Fibroblast of lung (primary cell): ENCODE data around the gene POT1. TPM values are rescaled to one million over a fixed set of nuclear protein-coding genes. Genes with fewer than 3 reads are reported as not detected.

Source experiments
- DNase-seq, 2 donors: peaks; one replicate each; pipeline versions ENCODE4 v3.0.0 to v3.0.0-alpha.2; 2010; ENCODE audit warnings: low read depth in 2 of 2
- H2AFZ ChIP-seq: 2 replicates; pipeline ENCODE4 v1.5.1; 2012; ENCODE audit warnings: low read length, control low read depth, inconsistent platforms
- H3K27ac ChIP-seq: 2 replicates; pipeline ENCODE4 v1.5.1; 2011; ENCODE audit warnings: low read length, control low read depth; ENCODE audit not compliant: insufficient read depth
- H3K27me3 ChIP-seq: 2 replicates; pipeline ENCODE4 v1.5.1; 2011; ENCODE audit warnings: mild to moderate bottlenecking, low read length; ENCODE audit not compliant: control insufficient read depth, insufficient read depth
- H3K36me3 ChIP-seq: 2 replicates; pipeline ENCODE4 v1.5.1; 2011; ENCODE audit warnings: low read length; ENCODE audit not compliant: control insufficient read depth, insufficient read depth
- H3K4me1 ChIP-seq: 2 replicates; pipeline ENCODE4 v1.5.1; 2011; ENCODE audit warnings: low read length; ENCODE audit not compliant: control insufficient read depth, insufficient read depth; ENCODE audit errors: extremely low read depth
- H3K4me2 ChIP-seq: 2 replicates; pipeline ENCODE4 v1.5.1; 2011; ENCODE audit warnings: low read length, control low read depth; ENCODE audit not compliant: insufficient read depth; ENCODE audit errors: extremely low read depth
- H3K4me3 ChIP-seq, 4 experiments: fragments of 200-600 bp in 1 of 4; sonication (generic) in 1 of 4; replicated peaks in 1 of 4; 2 replicates each; pipeline ENCODE4 v1.5.1; 2011 to 2016; ENCODE audit warnings: low read length in 4 of 4, low read depth in 3 of 4, mild to moderate bottlenecking in 3 of 4, control low read depth in 2 of 4, inconsistent platforms in 1 of 4, mixed read lengths in 1 of 4; ENCODE audit not compliant: insufficient read depth in 1 of 4; ENCODE audit errors: control extremely low read depth in 1 of 4
- H3K79me2 ChIP-seq: 2 replicates; pipeline ENCODE4 v1.5.1; 2012; ENCODE audit warnings: mild to moderate bottlenecking, low read length, inconsistent platforms; ENCODE audit not compliant: control insufficient read depth, insufficient read depth
- H3K9ac ChIP-seq: 2 replicates; pipeline ENCODE4 v1.5.1; 2011; ENCODE audit warnings: mild to moderate bottlenecking, low read length, control low read depth; ENCODE audit not compliant: insufficient read depth
- H3K9me3 ChIP-seq: 2 replicates; pipeline ENCODE4 v1.5.1; 2012; ENCODE audit warnings: low read depth, low read length; ENCODE audit not compliant: control insufficient read depth, insufficient read depth
- H4K20me1 ChIP-seq: 2 replicates; pipeline ENCODE4 v1.5.1; 2011; ENCODE audit warnings: low read length; ENCODE audit not compliant: control insufficient read depth, insufficient read depth; ENCODE audit errors: extremely low read depth
- EZH2 ChIP-seq: IDR thresholded peaks from 2 replicates; pipeline ENCODE4 v1.5.1; 2012; ENCODE audit warnings: low read length, control low read depth, mild to moderate bottlenecking; ENCODE audit errors: missing control alignments
- polyA plus RNA-seq, 2 donors: library from polyadenylated mRNA; depleted of rRNA in 1 of 2; stranded (reverse) in 1 of 2; unstranded in 1 of 2; fragments of >200 nt; gene quantifications; 2 replicates each; pipeline ENCODE4 v1.2.1, GENCODE V29; 2011 to 2012; ENCODE audit warnings: missing spikeins in 1 of 2
- total RNA-seq: library from RNA; depleted of rRNA; stranded (reverse); fragments of >200 nt; gene quantifications from 2 replicates; pipeline ENCODE4 v1.2.1, GENCODE V29; 2014
- TF ChIP-seq, protein P1 (sequence below), 2 donors: IDR thresholded peaks in 1 of 2; conservative IDR thresholded peaks in 1 of 2; 1 replicate in 1 of 2; 2 replicates in 1 of 2; pipeline ENCODE4 v1.5.1; 2011 to 2012; ENCODE audit warnings: low read length in 2 of 2, control low read depth in 1 of 2, inconsistent platforms in 1 of 2, low read depth in 1 of 2, mild to moderate bottlenecking in 1 of 2

Gene POT1
- total and polyA plus RNA-seq, 2 donors (not counting 1 experiment from before 2014, with no cell fraction given): 25.1 to 49.5 TPM

GRCh38 chr7:124773339-124773738, 156.3 kb downstream of the POT1 start:
- Histone ChIP-seq H3K4me1 (no peaks in the 10 kb centered on the region), H2AFZ (no peak overlapping the region), H3K9me3 (no peaks in the 10 kb centered on the region), H4K20me1 (no peaks in the 10 kb centered on the region), H3K27me3 (no peaks in the 10 kb centered on the region), H3K79me2 (no peaks in the 10 kb centered on the region), H3K4me3 (no peak overlapping the region), H3K36me3 (no peaks in the 10 kb centered on the region), H3K4me2 (no peak overlapping the region), H3K9ac (no peak overlapping the region), H3K27ac (no peak overlapping the region)
- TF ChIP-seq EZH2: no peak
- TF ChIP-seq, protein P1, sequence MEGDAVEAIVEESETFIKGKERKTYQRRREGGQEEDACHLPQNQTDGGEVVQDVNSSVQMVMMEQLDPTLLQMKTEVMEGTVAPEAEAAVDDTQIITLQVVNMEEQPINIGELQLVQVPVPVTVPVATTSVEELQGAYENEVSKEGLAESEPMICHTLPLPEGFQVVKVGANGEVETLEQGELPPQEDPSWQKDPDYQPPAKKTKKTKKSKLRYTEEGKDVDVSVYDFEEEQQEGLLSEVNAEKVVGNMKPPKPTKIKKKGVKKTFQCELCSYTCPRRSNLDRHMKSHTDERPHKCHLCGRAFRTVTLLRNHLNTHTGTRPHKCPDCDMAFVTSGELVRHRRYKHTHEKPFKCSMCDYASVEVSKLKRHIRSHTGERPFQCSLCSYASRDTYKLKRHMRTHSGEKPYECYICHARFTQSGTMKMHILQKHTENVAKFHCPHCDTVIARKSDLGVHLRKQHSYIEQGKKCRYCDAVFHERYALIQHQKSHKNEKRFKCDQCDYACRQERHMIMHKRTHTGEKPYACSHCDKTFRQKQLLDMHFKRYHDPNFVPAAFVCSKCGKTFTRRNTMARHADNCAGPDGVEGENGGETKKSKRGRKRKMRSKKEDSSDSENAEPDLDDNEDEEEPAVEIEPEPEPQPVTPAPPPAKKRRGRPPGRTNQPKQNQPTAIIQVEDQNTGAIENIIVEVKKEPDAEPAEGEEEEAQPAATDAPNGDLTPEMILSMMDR (conservative IDR thresholded peaks at IDR 0.05 in 1 of 2, IDR thresholded peaks at IDR 0.05 in 1 of 2; ENCODE audit: low read depth in 1 of 2, low read length in 2 of 2): no peak
- no peak for DNase-seq

Other genes with a start within 250 kb of the POT1 start
- gene GPR37, start 164.0 kb downstream of the POT1 start, total RNA-seq: 6.9 and 20.6 TPM in 2 replicates
- 3.1 and 12.6 TPM in 2 replicates for gene GPR37, start 164.0 kb downstream of the POT1 start, polyA plus RNA-seq